GM12891 (cell line): ENCODE data around the gene NTNG1.

Source experiments
- DNase-seq: peaks from one replicate; pipeline ENCODE4 v3.0.0; 2011; ENCODE audit warnings: low spot score; ENCODE audit not compliant: insufficient read length
- FAIRE-seq: peaks from 2 replicates; lab custom pipeline; 2011; peaks lifted over from hg19 to GRCh38; lab: Jason Lieb, UNC
- PAX5 ChIP-seq: IDR thresholded peaks from 2 replicates; pipeline ENCODE4 v1.6.1; 2011; ENCODE audit warnings: low read length, moderate library complexity, mild to moderate bottlenecking; ENCODE audit not compliant: insufficient read depth, severe bottlenecking
- POLR2A ChIP-seq: IDR thresholded peaks from 2 replicates; pipeline ENCODE4 v1.6.1; 2011; ENCODE audit warnings: low read depth, low read length, control low read depth
- POLR2AphosphoS5 ChIP-seq: IDR thresholded peaks from 2 replicates; pipeline ENCODE4 v1.6.1; 2011; ENCODE audit warnings: low read depth, low read length, control low read depth
- POU2F2 ChIP-seq: IDR thresholded peaks from 2 replicates; pipeline ENCODE4 v1.6.1; 2011; ENCODE audit warnings: low read depth, mild to moderate bottlenecking, control low read depth, low read length, moderate library complexity
- SPI1 ChIP-seq: IDR thresholded peaks from 2 replicates; pipeline ENCODE4 v1.6.1; 2011; ENCODE audit warnings: low read depth, low read length, control low read depth
- TAF1 ChIP-seq: IDR thresholded peaks from 2 replicates; pipeline ENCODE4 v1.6.1; 2011; ENCODE audit warnings: low read depth, low read length, control low read depth

Gene NTNG1

GRCh38 chr1:107250169-107250568 lies 109.3 kb downstream of the NTNG1 start:
- TF ChIP-seq POLR2AphosphoS5 (no peak), POU2F2 (no peak), POLR2A (no peak), TAF1 (no peak), PAX5 (no peak), SPI1 (no peak)
- DNase-seq (no peak), FAIRE-seq (no peak)

- TF ChIP-seq PAX5 (no peak), TAF1 (no peak), POLR2AphosphoS5 (no peak), POLR2A (no peak), SPI1 (no peak), POU2F2 (no peak)
- no peak for FAIRE-seq
- DNase-seq: no peak
Observed at GRCh38 chr1:107251083-107251482, 110.2 kb downstream of the NTNG1 start.

- FAIRE-seq: no peak
- no peak for DNase-seq
- TF ChIP-seq POLR2A (no peak), SPI1 (no peak), POU2F2 (no peak), TAF1 (no peak), PAX5 (no peak), POLR2AphosphoS5 (no peak)
Observed at GRCh38 chr1:107251839-107252238, 111.0 kb downstream of the NTNG1 start.

DNA sequence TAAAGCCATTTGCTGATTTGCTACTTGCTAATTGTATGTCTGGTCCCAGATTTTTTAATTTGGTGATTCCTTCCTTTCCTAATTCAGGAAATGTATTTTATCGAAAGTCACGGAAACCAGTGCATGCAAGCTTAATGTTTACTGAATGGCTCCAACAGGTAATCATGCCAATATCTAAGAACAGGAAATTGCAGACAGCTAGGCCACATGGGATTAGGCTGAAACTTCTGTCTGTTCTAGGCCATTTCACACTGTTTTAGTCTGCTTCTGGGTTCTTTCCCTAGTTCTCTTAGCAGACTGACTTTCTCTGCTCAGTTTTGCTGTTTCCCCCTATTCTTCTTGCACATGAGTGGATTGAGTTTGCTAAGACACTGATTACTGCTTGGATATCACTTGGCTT lies 111.4 kb downstream of the NTNG1 start:
- FAIRE-seq: no peak
- TF ChIP-seq SPI1 (no peak), TAF1 (no peak), POU2F2 (no peak), PAX5 (no peak), POLR2A (no peak), POLR2AphosphoS5 (no peak)
- no peak for DNase-seq

GRCh38 chr1:107254306-107254705 lies 113.5 kb downstream of the NTNG1 start:
- no peak for FAIRE-seq
- no peak for TF ChIP-seq POU2F2
- no peak for TF ChIP-seq POLR2AphosphoS5
- TF ChIP-seq POLR2A: no peak
- TF ChIP-seq PAX5: no peak
- no peak for TF ChIP-seq TAF1
- no peak for TF ChIP-seq SPI1
- no peak for DNase-seq

GRCh38 chr1:107255469-107255868 lies 114.6 kb downstream of the NTNG1 start:
- DNase-seq: no peak
- FAIRE-seq: no peak
- TF ChIP-seq SPI1 (no peak), PAX5 (no peak), POLR2AphosphoS5 (no peak), POU2F2 (no peak), TAF1 (no peak), POLR2A (no peak)

- no peak for DNase-seq
- FAIRE-seq: no peak
- TF ChIP-seq POLR2A: no peak
- TF ChIP-seq POU2F2: no peak
- TF ChIP-seq TAF1: no peak
- TF ChIP-seq SPI1: no peak
- no peak for TF ChIP-seq POLR2AphosphoS5
- TF ChIP-seq PAX5: no peak
Observed at GRCh38 chr1:107262467-107263286, 121.8 kb downstream of the NTNG1 start.

GRCh38 chr1:107263291-107263915 lies 122.6 kb downstream of the NTNG1 start:
- no peak for FAIRE-seq
- no peak for DNase-seq
- TF ChIP-seq SPI1 (no peak), POU2F2 (no peak), POLR2AphosphoS5 (no peak), PAX5 (no peak), TAF1 (no peak), POLR2A (no peak)

GRCh38 chr1:107264007-107264406 lies 123.2 kb downstream of the NTNG1 start:
- DNase-seq: no peak
- no peak for TF ChIP-seq POLR2A
- TF ChIP-seq PAX5: no peak
- TF ChIP-seq SPI1: no peak
- no peak for TF ChIP-seq POU2F2
- TF ChIP-seq POLR2AphosphoS5: no peak
- no peak for TF ChIP-seq TAF1
- no peak for FAIRE-seq
